ENCODE results near the gene SMCR8.
"Not testable (repeated sequence)": the region's sequence is repeated elsewhere in the genome, so short reads cannot be mapped to it uniquely, and the experiment has no call there.

SMCR8 gene, protein sequence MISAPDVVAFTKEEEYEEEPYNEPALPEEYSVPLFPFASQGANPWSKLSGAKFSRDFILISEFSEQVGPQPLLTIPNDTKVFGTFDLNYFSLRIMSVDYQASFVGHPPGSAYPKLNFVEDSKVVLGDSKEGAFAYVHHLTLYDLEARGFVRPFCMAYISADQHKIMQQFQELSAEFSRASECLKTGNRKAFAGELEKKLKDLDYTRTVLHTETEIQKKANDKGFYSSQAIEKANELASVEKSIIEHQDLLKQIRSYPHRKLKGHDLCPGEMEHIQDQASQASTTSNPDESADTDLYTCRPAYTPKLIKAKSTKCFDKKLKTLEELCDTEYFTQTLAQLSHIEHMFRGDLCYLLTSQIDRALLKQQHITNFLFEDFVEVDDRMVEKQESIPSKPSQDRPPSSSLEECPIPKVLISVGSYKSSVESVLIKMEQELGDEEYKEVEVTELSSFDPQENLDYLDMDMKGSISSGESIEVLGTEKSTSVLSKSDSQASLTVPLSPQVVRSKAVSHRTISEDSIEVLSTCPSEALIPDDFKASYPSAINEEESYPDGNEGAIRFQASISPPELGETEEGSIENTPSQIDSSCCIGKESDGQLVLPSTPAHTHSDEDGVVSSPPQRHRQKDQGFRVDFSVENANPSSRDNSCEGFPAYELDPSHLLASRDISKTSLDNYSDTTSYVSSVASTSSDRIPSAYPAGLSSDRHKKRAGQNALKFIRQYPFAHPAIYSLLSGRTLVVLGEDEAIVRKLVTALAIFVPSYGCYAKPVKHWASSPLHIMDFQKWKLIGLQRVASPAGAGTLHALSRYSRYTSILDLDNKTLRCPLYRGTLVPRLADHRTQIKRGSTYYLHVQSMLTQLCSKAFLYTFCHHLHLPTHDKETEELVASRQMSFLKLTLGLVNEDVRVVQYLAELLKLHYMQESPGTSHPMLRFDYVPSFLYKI

DNA sequence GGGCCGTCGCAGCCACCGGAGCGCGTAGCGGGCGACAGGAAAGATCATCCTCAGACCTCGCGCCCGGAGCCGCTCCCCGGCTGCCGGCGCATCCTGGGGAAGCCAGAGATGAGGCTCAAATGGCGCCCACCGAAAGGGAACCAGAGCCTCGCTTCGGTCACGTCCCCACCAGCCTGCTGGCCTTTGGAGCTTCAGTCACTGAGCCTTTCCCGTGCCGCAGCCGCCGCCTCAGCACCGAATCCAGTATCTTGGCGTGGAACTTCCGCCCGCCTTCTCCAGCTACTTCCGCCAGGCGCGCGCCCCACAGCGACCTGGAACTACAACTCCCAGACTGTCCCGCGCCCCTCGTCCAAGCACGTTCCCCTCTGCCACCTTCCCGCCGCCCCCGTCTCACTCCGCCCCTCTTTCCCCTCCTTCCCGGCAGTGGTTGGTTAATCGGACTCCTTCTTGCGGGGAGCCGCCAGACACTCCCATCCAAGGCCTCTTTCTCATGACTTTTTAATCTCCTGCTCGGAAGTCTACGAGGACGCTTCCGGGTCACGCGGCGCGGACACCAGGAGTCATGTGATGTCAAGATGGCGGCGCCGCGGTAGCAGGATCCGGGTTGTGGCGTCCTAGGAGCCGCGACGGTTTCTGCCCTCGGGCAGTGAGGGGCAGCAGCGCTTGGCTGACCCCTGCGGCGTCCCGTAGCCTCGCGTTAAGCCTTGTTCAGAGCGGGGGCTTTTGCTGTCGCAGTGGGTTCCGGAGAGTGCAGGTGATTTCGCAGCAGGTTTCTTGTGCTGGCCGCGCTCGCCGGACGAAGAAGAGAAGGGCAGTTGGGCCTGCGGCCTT is at the start of gene SMCR8, which contains the start of gene TOP3A:
Gene SMCR8 (plus strand): TSS at position 563 of the 831 bp plus-strand sequence. CDS start 497 bp downstream, outside the sequence.
Gene TOP3A (minus strand): TSS at position 264 of the 831 bp plus-strand sequence. CDS start 216 bp downstream, at position 48.
- peak; percentile 91 for DNase-seq

DNA sequence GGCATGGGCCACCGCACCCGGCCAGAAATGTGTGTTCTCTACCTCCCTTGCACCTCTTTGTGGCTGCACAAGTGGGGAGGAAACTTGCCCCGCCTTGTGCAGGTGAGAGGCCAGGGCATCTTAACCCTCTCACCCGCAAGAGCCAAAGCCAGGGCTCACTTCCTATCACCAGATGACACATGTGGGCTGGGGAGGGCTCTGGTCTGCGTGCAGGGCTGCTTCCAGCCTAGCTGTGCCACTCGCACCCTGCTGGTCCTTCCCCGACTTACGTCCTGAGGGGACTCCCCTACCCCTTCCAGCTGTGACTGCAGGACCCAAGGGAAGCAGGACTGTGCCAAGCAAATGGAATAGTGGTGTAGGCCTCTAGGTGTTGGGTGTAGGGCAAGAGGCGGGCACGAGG is 47.7 kb upstream of the SMCR8 start:
- no peak for DNase-seq

DNA sequence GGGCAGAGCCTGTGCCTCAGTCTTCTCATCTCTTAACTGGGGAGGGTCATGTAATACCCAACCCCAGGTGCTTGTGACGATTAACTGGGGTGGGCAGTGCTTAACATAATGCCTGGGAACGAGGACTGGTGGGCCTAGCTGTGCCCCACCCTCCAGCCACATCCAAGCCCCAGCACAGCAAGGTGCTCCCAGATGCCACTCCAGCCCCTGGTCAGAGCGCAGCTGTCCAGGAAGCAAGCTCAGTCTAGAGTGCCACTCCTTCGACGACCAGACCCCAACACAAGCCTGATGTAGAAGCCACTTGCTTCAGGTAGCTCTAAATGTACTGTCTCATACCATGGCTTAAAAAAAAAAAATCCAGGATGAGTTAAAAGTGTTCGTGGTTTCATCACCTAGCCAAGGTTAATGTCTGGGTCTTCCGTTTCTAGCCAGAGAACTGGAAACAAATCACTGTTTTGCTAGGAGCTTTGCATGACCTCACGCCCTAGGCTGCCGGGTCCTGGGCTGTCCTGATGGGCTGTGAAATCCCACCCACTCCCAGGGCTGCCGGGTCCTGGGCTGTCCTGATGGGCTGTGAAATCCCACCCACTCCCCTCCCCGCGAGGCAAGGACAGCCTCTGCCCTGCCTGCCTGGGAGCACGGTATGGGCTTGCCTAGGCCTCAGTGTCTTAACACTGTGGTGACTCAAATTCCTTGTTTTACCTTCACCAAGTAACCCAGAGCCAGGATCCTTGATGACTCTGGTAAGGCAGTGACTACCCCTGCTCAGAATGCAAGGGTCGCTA is 47.0 kb upstream of the SMCR8 start:
- no peak for DNase-seq

DNA sequence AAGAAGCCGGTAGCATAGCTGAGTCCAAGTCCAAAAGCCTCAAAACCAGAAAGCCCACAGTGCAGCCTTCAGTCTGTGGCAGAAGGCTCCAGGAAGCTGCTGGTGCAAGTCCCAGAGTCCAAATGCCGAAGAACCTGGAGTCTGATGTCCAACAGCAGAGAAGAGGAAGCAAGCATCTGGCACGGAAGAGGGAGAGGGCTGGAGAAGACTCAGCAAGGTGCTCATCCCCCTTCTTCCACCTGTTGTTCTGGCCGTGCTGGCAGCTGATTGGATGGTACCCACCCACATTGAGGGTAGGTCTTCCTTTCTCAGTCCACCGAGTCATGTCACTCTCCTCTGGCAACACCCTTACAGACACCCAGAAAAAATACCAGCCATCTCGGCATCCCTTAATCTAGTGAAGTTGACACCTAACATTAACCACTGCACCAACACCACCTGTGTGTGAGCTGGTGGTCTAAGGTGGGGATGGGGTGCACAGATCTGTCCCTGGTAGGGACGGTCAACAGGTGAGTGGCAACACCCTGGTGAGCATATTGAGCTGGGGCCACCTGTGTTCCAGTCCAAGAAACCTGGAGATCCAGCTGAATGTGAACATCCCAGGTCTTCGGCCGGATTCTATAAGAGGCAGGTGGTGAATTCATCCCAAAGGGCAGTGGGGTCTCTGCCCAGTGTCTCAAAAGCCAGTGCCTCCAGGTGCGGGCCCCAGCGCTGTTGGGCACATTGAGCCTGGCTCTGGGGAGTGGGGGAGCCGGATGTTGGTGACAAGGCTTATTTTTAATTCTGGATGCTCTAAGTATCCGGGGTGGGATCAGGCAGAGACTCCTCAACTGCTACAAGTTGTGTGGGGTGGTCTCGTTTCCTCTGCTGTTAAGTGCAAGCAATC is 44.8 kb upstream of the SMCR8 start:
- DNase-seq = no peak

DNA sequence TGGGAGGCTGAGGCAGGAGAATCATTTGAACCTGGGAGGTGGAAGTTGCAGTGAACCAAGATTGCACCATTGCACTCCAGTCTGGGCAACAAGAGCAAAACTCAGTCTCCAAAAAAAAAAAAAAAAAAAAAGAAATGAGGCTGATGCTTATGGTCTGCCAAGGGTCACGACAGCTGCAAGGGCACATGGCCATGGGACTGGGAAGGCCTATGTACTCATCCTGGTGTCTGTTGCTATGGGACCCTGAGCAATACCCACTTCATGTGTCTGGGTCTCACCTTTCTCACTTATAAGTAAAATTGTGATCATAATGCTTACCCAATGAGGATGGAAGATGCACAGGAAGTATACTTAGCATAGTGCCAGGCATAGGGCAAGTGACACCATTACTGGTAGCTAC is 38.0 kb upstream of the SMCR8 start:
- no peak for DNase-seq

DNA sequence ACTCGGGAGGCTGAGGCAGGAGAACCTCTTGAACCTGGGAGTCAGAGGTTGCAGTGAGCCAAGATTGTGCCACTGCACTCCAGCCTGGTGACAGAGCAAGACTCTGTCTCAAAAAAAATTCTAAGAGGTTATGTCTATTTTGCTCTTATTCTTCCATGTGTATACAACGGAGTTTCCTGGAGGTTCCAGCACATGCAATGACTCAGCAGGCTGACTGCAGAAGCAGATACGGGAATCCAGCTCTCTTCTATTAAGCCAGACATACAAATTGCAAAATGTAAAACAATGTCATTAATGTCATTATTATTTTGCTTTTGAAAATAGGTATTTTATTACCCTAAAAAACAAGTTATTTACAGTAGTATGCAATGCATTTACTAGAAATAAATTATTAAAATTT is 36.2 kb upstream of the SMCR8 start:
- DNase-seq = no peak

DNA sequence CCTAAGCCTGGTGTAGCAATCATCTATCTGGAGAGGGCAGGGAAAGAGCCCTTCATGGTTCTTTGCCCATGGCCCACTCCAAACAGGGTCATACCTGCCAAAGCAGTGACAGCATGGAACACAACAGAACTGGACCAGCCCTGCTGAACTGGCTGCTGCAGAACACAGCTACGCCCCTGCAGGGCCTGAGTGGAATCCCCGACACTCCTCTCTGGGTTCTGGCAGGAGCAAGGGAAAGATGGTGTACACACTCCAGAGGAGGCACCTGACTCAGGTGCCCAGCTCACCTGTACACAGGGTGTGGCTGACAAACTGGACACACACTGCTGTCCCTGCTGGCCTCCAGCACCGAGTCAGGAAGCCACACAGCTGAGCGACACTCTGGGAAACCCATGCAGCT is 34.8 kb upstream of the SMCR8 start:
- DNase-seq = no peak

DNA sequence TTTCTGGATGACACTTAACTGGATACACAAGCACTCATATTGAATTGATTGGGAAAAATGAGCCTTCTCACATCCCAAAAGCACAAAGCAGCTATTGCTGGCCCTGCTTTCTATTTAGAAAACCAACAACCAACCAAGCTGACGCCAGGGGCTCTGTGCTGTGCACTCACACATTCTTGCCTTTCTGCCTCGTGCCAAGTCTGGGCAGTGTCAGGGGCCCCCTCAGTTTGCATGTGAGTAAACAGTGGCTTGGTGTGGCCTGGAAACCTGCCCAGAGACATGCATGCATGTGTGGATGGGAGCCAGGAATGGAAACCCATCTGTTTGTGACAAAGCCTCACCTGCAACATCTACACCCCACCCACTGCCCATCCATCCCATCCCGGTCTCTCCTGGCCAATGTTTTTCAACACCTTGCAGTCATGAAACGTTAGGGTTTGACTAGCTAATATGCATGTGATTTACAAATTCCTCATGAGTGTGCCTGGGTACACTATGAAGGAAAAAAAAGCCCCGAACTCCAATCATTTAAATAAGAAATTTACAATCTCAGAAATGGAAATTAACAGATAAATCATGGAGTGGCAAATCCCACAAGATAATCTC is 34.2 kb upstream of the SMCR8 start:
- peak; percentile 87 for DNase-seq

DNA sequence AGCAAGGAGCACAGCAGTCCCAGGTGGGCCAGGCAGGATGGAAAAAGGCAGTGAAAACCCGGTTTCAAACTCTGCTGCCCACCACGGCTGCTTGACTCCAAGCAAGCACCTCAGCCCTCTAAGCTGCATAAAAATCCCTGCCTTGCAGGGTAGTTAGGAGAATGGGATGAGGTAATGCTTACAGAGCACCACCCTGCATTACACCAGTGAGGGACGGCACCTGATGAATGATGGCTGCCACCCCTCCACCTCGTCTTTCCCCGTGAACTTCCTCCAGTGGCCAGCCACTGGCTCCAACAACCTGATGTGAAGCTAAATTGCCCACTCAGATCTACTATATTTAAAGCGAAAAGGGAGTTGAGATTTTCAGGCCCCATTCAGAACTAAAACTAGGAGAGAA is 33.3 kb upstream of the SMCR8 start:
- no peak for DNase-seq

DNA sequence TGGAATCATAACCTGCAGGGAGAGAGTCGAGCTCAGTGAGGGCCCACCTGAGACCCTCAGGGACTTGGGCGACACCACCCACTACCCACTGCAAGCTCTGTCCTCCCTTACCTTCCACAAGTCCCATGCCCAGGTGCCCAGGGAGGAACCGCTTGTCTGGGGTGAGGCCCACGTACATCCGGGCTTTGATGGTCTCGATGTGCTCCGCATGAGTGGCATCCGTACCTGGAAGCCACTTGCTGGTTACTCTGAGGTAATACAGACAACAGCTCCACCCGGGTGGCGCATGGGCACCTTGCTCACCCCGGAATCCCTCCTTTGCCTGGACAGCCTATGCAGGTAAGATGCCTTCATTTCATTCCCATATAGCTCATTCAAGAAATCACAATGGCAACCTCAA is 29.8 kb upstream of the SMCR8 start:
- DNase-seq = no peak

DNA sequence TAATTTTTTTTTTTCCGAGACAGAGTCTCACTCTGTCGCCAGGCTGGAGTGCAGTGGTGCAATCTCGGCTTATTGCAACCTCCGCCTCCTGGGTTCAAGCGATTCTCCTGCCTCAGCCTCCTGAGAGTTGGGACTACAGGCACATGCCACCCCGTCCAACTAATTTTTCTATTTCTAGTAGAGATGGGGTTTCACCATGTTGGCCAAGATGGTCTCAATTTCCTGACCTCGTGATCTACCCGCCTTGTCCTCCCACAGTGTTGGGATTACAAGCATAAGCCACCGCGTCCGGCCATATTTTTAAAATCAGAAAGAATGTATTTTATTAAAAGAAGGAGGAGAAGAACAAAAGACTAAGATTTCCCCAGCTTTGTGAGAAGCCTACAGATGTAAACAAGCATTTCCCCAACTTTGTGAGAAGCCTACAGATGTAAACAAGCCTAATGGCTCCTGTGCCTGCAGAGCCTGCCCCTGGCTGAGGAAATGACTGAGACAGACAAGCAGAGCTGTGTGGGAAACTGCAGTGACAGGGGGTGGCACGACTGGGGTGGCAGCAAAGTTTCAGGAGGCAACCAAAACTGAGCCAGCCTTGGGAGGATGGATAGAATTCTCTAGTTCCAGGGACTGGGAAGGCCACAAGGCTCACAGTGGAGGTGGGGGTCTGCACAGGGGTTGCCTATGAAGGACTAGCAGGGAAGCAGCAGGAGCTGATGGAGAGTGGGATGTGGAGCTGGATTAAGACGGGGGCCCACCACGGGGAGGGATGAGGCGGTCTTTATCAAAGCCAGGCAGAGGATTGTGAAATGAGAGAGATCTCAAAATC is 23.2 kb upstream of the SMCR8 start:
- DNase-seq = no peak

DNA sequence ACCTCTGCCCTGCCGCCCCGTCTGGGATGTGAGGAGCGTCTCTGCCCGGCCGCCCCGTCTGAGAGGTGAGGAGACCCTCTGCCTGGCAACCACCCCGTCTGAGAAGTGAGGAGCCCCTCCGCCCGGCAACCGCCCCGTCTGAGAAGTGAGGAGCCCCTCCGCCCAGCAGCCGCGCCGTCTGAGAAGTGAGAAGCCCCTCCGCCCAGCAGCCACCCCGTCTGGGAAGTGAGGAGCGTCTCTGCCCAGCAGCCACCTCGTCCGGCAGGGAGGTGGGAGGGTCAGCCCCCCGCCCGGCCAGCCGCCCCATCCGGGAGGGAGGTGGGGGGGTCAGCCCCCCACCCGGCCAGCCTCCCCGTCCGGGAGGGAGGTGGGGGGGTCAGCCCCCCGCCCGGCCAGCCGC is 17.0 kb upstream of the SMCR8 start:
- not testable (repeated sequence) for DNase-seq

DNA sequence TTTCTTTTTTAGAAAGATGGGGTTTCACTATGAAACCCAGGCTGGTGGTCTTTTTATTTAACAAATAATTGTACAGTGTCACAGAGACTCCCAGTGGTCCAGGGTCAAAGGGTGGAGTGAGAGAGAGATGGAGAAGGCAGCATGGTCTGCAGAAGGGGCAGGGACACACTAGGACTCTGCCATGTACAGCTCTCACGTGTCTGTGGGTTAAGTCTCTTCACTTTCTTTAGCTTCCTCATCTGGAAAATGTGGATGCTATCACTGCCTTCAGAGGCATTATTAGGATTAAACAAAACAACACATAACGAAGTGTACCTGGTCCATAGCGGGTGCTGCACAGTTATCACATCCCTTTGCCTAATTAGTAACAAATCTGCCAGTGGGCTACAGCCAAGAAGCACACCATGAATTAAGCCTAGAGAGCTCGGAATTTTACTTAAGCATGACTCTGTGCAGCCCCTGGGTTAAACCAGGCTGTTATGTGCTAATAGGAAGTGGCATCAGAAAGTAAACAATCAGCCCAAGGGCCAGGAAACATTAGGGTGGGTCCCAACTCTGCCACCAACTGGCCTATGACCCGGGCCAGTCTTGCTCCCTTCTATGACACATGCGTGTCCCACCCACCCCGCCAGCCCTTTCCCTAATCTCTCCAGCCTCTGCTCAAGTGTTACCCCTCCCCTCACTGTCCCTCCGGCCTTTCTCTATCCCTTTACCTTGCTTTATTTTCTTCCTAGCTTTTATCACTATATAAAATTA is 14.2 kb upstream of the SMCR8 start:
- DNase-seq = no peak

DNA sequence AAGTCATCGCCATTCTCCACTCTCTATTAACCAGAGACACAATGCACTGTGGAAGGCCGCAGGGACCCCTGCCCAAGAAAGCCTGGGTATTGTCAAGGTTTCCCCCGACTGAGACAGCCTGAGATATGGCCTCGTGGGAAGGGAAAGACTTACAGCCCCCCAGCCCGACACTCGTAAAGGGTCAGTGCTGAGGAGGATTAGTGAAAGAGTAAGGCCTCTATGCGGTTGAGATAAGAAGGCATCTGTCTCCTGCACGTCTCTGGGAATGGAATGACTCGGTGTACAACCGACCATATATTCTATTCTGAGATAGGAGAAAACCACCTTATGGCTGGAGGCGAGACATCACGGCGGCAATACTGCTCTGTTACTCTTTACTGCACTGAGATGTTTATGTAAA is 11.9 kb upstream of the SMCR8 start:
- not testable (repeated sequence) for DNase-seq

DNA sequence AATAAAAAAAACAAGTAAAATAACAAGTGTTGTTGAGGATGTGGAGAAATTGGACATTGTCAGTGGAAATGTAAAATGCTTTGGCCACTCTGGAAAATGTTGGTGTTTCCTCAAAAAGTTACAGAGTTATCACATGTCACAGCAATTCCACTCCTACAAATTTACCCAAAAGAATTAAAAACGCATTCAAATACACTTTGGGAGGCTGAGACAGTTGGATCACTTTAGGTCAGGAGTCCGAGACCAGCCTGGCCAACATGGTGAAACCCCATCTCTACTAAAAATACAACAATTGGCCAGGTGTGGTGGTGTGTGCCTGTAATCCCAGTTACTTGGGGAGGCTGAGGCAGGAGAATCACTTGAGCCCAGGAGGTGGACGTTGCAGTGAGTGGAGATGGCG is 5.9 kb upstream of the SMCR8 start:
- no peak for DNase-seq

DNA sequence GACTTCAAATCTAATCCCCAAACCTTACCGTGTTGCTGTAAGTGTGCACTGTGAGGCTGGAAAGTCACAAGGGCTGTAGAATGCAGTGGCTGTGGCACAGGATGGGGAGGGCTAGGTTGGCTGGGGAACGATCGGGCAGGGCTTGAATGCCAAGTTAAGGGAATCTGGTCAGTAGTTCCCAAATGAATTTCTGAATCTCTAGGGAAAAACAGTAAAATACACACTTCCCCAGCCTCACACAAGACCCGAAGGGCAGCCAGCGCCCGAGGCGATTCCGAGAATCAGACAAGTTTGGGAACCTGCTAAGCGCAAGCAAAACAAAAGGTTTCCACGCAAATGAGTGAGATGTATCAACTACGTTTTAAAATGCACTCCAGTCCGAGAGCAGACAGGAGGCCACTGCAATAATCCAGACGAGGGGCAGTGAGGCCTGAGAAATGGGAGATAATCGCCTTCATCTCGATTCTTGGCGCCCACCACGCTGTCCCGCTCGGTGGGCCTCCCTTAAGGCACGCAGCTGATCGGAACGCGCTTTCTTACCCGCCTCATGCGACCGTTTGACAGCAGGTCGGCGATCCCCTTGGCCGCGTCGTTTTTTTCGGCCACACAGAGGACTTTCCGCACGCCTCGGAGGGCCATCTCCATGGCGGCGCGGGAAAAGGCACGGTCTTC is 898 bp upstream of the SMCR8 start:
- DNase-seq = no peak

DNA sequence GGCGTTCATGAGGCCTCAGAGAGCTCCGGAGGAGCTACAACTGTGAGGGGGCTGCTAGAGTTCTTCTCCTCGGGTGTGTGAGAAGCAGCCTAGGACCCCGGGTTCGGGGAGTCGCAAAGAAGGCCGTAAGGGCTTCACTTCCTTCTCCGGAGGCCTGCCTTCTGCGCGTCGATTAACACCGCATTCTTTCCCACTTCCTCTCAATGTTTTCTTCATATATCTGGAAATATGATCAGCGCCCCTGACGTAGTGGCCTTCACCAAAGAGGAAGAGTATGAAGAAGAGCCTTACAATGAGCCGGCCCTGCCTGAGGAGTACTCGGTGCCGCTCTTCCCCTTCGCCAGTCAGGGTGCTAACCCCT is 449 bp downstream of the SMCR8 start:
- no peak for DNase-seq

DNA sequence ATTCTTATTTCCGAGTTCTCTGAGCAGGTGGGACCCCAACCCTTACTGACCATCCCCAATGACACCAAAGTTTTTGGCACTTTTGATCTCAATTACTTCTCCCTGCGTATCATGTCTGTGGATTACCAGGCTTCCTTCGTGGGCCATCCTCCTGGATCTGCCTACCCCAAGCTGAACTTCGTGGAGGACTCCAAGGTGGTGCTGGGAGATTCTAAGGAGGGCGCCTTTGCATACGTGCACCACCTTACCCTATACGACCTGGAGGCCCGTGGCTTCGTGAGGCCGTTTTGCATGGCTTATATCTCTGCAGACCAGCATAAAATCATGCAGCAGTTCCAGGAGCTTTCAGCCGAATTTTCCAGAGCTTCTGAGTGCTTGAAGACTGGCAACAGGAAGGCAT is 868 bp downstream of the SMCR8 start:
- no peak for DNase-seq
